B cell (primary cell): ENCODE data around the gene TRAPPC2.

Experiments
- EZH2 ChIP-seq: IDR thresholded peaks from 2 replicates; pipeline ENCODE4 v1.6.1; 2012; ENCODE audit warnings: borderline replicate concordance, low read depth, mild to moderate bottlenecking, moderate library complexity, low read length; ENCODE audit not compliant: insufficient read depth, poor library complexity, severe bottlenecking
- TF ChIP-seq, protein P1 (sequence below): fragments of 200-600 bp; IDR thresholded peaks from one replicate; pipeline ENCODE4 v1.8.0; 2022; ENCODE audit warnings: antibody characterized with exemption, mild to moderate bottlenecking

DNA sequence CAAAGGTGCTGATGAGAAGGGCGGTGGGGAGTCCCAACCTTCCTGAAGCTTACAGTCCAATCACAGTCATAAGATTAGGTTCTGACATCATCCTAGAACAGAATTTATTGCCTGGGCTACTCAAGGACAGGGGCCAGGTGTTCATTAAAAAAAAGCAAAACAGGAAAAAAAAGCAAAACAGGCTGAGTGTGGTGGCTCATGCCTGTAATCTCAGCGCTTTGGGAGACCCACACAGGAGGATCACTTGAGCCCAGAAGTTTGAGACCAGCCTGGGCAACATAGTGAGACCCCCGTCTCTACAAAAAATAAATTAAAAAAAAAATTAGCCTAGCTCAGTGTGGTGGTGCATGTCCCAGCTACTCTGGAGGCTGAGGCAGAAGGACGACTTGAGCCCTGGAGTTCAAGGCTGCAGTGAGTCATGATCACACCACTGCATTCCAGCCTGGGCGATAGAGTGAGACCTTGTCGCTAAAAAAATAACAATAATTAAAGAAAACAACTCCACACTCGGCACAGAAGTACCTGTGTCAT is 42.5 kb downstream of the TRAPPC2 start:
- TF ChIP-seq, protein P1, sequence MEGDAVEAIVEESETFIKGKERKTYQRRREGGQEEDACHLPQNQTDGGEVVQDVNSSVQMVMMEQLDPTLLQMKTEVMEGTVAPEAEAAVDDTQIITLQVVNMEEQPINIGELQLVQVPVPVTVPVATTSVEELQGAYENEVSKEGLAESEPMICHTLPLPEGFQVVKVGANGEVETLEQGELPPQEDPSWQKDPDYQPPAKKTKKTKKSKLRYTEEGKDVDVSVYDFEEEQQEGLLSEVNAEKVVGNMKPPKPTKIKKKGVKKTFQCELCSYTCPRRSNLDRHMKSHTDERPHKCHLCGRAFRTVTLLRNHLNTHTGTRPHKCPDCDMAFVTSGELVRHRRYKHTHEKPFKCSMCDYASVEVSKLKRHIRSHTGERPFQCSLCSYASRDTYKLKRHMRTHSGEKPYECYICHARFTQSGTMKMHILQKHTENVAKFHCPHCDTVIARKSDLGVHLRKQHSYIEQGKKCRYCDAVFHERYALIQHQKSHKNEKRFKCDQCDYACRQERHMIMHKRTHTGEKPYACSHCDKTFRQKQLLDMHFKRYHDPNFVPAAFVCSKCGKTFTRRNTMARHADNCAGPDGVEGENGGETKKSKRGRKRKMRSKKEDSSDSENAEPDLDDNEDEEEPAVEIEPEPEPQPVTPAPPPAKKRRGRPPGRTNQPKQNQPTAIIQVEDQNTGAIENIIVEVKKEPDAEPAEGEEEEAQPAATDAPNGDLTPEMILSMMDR: no peak
- no peak for TF ChIP-seq EZH2
